ENCODE data around the gene FAM174C.

DNA sequence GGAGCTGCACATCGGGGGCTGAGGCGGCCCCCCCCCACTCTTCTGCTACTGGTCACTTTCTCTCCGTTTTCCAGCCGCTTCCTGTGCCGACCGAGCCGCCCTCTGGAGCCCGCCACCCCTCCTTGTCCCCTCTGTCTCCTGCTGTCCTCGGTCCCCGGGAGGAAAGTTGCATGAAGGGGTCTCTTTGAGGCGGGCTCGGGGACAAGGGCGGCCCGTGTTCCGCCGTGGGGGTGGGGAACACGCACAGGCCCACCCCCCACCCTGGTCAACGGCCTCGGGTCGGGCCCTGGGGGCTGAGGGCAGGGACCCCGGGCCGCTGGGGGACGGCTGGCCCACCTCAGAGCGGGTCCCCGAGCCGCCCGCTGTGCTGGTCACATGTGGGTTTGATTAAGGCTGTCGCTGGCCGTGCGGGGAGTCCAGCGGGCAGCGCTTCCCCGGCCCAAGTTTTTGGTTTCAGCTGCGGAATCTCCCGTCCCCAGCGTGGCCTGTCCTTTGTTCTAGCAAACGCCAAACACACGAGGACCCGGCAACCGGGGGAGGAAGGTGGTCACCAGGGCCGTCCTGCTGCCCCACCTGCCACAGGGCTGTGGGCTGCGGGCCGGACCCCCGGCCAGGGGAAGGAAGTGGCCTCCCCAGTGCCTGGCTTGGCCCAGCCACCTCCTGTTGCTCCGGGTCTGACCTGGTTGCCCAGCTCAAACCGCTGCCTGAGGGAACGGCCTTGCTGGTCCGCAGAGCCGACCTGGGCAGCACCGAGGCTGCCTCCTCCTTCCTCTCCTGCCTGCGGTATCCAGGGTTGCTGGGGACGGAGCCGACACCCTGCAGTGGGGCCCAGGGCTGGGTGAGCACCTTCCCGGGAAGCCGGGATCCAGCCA, 12.3 kb downstream of the FAM174C start:
- TF ChIP-seq, protein P1, sequence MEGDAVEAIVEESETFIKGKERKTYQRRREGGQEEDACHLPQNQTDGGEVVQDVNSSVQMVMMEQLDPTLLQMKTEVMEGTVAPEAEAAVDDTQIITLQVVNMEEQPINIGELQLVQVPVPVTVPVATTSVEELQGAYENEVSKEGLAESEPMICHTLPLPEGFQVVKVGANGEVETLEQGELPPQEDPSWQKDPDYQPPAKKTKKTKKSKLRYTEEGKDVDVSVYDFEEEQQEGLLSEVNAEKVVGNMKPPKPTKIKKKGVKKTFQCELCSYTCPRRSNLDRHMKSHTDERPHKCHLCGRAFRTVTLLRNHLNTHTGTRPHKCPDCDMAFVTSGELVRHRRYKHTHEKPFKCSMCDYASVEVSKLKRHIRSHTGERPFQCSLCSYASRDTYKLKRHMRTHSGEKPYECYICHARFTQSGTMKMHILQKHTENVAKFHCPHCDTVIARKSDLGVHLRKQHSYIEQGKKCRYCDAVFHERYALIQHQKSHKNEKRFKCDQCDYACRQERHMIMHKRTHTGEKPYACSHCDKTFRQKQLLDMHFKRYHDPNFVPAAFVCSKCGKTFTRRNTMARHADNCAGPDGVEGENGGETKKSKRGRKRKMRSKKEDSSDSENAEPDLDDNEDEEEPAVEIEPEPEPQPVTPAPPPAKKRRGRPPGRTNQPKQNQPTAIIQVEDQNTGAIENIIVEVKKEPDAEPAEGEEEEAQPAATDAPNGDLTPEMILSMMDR (IDR thresholded peaks at IDR 0.05) = no peak
- TF ChIP-seq, protein P2, sequence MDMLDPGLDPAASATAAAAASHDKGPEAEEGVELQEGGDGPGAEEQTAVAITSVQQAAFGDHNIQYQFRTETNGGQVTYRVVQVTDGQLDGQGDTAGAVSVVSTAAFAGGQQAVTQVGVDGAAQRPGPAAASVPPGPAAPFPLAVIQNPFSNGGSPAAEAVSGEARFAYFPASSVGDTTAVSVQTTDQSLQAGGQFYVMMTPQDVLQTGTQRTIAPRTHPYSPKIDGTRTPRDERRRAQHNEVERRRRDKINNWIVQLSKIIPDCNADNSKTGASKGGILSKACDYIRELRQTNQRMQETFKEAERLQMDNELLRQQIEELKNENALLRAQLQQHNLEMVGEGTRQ (CRISPR knock-in tag; IDR thresholded peaks at IDR 0.05) = no peak
- TF ChIP-seq, protein P3, sequence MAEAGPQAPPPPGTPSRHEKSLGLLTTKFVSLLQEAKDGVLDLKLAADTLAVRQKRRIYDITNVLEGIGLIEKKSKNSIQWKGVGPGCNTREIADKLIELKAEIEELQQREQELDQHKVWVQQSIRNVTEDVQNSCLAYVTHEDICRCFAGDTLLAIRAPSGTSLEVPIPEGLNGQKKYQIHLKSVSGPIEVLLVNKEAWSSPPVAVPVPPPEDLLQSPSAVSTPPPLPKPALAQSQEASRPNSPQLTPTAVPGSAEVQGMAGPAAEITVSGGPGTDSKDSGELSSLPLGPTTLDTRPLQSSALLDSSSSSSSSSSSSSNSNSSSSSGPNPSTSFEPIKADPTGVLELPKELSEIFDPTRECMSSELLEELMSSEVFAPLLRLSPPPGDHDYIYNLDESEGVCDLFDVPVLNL (CRISPR knock-in tag; IDR thresholded peaks at IDR 0.05; ENCODE audit: borderline replicate concordance, low read depth) = no peak
- TF ChIP-seq SMAD4 (CRISPR knock-in tag; IDR thresholded peaks at IDR 0.05) = no peak

Measured in WTC11 (cell line).